ENCODE results near the gene SERPINE1.

The SERPINE1 gene

DNA sequence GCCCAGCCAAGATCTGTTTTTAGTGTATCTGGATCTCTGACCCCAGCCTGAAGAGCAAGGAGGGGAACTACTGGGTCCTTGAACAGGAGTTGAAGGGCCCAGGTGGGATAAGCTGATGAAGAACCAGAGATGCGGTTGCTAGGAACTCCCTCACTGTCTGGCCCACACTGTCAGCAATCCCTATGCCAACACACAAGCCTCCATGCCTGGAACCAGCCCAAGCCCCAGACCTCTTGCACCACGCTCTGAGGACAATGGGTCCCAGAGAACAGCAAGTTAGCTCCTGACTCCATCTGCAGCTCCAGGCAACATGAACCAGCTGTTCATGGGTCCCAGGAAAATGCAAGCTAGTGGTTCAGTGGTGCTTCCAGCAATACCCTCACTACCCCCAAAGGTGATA, 50.7 kb downstream of the SERPINE1 start:
- Histone ChIP-seq H3K4me3 (ENCODE audit: low read length) (no peak overlapping the region), H2AFZ (ENCODE audit: low read length) (no peak overlapping the region), H3K27me3 (replicated peaks; ENCODE audit: insufficient read depth, low read length) (peaks cover 88% of the 10 kb centered on the region), H3K27ac (ENCODE audit: low read length) (no peak overlapping the region), H3K9ac (ENCODE audit: low read length) (no peak overlapping the region), H3K4me1 (ENCODE audit: low read length) (0 out of 2 replicates have a peak, but pooled peaks cover 4% of the 10 kb centered on the region), H3F3A (ENCODE audit: insufficient read depth, low read length) (no peaks in the 10 kb centered on the region), H3K79me2 (ENCODE audit: low read length) (no peaks in the 10 kb centered on the region), H3K36me3 (replicated peaks; ENCODE audit: insufficient read depth, low read length) (no peaks in the 10 kb centered on the region), H4K20me1 (ENCODE audit: insufficient read depth, low read length) (no peaks in the 10 kb centered on the region), H3K4me2 (ENCODE audit: low read depth, low read length) (no peak overlapping the region), H3K9me3 (replicated peaks; ENCODE audit: insufficient read depth, low read length) (no peaks in the 10 kb centered on the region), H3K9me2 (replicated peaks; ENCODE audit: insufficient read depth, low read length) (no peaks in the 10 kb centered on the region)
- DNase-seq = no peak
- TF ChIP-seq, protein P1, sequence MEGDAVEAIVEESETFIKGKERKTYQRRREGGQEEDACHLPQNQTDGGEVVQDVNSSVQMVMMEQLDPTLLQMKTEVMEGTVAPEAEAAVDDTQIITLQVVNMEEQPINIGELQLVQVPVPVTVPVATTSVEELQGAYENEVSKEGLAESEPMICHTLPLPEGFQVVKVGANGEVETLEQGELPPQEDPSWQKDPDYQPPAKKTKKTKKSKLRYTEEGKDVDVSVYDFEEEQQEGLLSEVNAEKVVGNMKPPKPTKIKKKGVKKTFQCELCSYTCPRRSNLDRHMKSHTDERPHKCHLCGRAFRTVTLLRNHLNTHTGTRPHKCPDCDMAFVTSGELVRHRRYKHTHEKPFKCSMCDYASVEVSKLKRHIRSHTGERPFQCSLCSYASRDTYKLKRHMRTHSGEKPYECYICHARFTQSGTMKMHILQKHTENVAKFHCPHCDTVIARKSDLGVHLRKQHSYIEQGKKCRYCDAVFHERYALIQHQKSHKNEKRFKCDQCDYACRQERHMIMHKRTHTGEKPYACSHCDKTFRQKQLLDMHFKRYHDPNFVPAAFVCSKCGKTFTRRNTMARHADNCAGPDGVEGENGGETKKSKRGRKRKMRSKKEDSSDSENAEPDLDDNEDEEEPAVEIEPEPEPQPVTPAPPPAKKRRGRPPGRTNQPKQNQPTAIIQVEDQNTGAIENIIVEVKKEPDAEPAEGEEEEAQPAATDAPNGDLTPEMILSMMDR (IDR thresholded peaks at IDR 0.05; ENCODE audit: low read length) = no peak
- no peak for TF ChIP-seq EZH2 (optimal IDR thresholded peaks at IDR 0.05; ENCODE audit: low read depth, low read length)
- no peak for TF ChIP-seq EZH2phosphoT487 (IDR thresholded peaks at IDR 0.05; ENCODE audit: low read length)

DNA sequence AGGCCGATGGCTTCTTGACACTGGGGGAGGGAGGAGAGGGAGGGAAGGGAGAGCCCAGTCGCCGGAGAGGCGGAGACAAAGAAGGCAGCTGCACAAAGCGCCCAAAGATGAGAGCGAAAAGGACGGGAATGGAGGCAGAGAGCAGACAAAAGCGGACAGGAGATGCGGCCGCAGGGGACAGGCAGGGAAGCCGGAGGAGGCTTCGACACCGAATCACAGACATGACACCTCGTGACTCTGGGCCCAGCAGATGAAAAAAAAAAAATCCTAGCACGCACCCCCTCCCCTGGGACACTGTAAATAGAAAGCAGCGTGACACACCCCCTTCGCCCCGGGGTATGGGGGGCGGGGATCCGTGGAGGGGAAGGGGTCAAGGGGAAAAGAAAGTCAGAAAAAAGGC, 52.2 kb downstream of the SERPINE1 start:
- TF ChIP-seq, protein P1 (IDR thresholded peaks at IDR 0.05; ENCODE audit: low read length) = no peak
- TF ChIP-seq EZH2 (optimal IDR thresholded peaks at IDR 0.05; ENCODE audit: low read depth, low read length) (no peak), EZH2phosphoT487 (IDR thresholded peaks at IDR 0.05; ENCODE audit: low read length) (no peak)
- DNase-seq = no peak
- Histone ChIP-seq H3F3A (ENCODE audit: insufficient read depth, low read length) (no peaks in the 10 kb centered on the region), H3K4me1 (ENCODE audit: low read length) (0 out of 2 replicates have a peak, but pooled peaks cover 4% of the 10 kb centered on the region), H3K9me3 (replicated peaks; ENCODE audit: insufficient read depth, low read length) (no peaks in the 10 kb centered on the region), H3K9me2 (replicated peaks; ENCODE audit: insufficient read depth, low read length) (no peaks in the 10 kb centered on the region), H3K27ac (ENCODE audit: low read length) (no peak overlapping the region), H3K9ac (ENCODE audit: low read length) (no peak overlapping the region), H3K36me3 (replicated peaks; ENCODE audit: insufficient read depth, low read length) (no peaks in the 10 kb centered on the region), H3K4me3 (ENCODE audit: low read length) (no peak overlapping the region), H4K20me1 (ENCODE audit: insufficient read depth, low read length) (no peaks in the 10 kb centered on the region), H3K79me2 (ENCODE audit: low read length) (no peaks in the 10 kb centered on the region), H2AFZ (ENCODE audit: low read length) (no peak overlapping the region), H3K27me3 (replicated peaks; ENCODE audit: insufficient read depth, low read length) (peaks cover 73% of the 10 kb centered on the region), H3K4me2 (ENCODE audit: low read depth, low read length) (0 out of 2 replicates have a peak overlapping the region, but pooled peaks have one; percentile 18)

DNA sequence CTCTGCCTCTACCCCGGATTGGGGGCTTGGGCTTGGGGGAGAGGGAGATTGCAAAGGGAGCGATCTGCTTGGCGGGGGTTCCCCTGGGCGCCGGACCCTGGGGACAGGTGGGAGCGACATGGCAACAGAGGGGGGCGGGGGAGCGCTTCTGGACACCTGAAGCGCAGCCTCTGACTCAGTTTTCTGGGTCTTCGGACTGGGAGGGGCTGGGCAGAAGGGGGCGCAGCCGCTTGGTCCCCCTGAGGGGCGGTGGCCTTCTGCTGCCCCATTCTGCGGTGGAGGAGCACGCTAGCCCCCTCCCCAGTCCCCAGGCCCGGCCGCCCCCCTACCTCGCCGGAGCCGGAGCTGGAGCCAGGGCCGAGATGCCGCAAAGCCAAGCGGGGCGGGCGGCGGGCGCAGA, 52.8 kb downstream of the SERPINE1 start:
- Histone ChIP-seq H3K9me3 (replicated peaks; ENCODE audit: insufficient read depth, low read length) (no peaks in the 10 kb centered on the region), H2AFZ (ENCODE audit: low read length) (no peak overlapping the region), H3F3A (ENCODE audit: insufficient read depth, low read length) (no peaks in the 10 kb centered on the region), H3K4me1 (ENCODE audit: low read length) (0 out of 2 replicates have a peak, but pooled peaks cover 4% of the 10 kb centered on the region), H3K9me2 (replicated peaks; ENCODE audit: insufficient read depth, low read length) (no peaks in the 10 kb centered on the region), H3K4me2 (ENCODE audit: low read depth, low read length) (no peak overlapping the region), H3K9ac (ENCODE audit: low read length) (no peak overlapping the region), H3K4me3 (ENCODE audit: low read length) (no peak overlapping the region), H3K27ac (ENCODE audit: low read length) (no peak overlapping the region), H3K27me3 (replicated peaks; ENCODE audit: insufficient read depth, low read length) (peaks cover 73% of the 10 kb centered on the region), H3K79me2 (ENCODE audit: low read length) (no peaks in the 10 kb centered on the region), H4K20me1 (ENCODE audit: insufficient read depth, low read length) (no peaks in the 10 kb centered on the region), H3K36me3 (replicated peaks; ENCODE audit: insufficient read depth, low read length) (no peaks in the 10 kb centered on the region)
- TF ChIP-seq EZH2phosphoT487 (IDR thresholded peaks at IDR 0.05; ENCODE audit: low read length) (no peak), EZH2 (optimal IDR thresholded peaks at IDR 0.05; ENCODE audit: low read depth, low read length) (no peak)
- TF ChIP-seq, protein P1 (IDR thresholded peaks at IDR 0.05; ENCODE audit: low read length) = no peak
- no peak for DNase-seq
